Measurements from ENCODE around the gene MIF.
"Not testable (repeated sequence)": the region's sequence is repeated elsewhere in the genome, so short reads cannot be mapped to it uniquely, and the experiment has no call there.

The MIF gene

GRCh38 chr22:23877566-23877965 is 16.6 kb upstream of the MIF start:
- no peak for DNase-seq (ENCODE audit: low read depth)

GRCh38 chr22:23878219-23878618 is 16.0 kb upstream of the MIF start:
- DNase-seq (ENCODE audit: low read depth): no peak

DNA sequence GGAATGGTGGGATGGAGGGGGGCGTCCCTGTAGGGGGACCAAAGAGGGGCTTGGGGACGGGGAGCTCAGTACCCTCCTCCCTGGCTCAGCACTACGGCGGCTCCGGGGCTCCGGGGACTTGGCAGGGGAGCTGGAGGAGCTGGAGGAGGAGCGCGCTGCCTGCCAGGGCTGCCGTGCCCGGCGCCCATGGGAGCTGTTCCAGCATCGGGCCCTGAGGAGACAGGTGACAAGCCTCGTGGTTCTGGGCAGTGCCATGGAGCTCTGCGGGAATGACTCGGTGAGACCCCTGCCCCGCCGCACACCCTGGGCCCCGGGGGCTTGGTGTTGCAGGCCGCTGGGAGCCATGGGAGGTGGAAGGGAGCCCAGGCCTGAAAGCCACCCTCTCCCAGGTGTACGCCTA is 11.8 kb upstream of the MIF start:
- DNase-seq (ENCODE audit: low read depth): no peak

GRCh38 chr22:23883658-23884057 is 10.5 kb upstream of the MIF start:
- DNase-seq (ENCODE audit: low read depth): no peak

GRCh38 chr22:23884140-23884539 is 10.0 kb upstream of the MIF start:
- DNase-seq (ENCODE audit: low read depth): no peak

DNA sequence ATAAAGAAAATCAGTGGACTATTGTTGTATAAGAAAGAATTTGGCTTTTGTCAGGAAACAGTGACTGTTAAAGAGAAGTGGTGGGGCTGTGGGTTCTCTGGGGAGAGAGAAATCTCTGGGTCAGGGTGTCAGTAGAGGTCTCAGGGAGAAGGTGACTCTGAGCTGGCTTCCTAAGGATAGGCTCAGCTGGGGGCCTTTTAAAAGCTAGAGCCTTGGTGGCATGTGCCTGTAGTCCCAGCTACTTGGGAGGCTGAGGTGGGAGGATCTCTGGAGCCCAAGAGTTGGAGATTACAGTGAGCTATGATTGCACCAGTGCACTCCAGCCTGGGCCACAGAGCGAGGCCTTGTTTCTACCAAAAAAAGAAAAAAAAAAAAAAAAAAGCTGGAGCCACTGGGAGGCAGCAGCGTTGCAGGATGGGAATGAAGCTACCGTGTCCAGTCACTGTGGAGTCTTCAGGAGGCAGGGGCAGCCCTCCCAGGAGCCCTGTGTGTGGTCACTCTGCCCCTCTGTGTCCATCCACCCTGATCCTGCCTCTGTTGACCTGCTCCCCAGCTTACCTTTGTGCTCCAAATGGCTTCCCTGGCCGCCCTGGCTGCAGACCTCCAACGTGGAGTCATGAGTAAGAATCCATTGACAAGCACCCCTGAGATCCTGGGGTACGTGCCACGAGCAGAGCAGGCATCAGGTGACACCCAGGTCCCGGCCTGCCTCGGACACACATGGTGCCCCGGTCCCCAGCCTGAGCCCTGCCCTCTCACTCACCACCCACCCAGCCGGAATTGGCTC is 5.4 kb upstream of the MIF start:
- no peak for DNase-seq (ENCODE audit: low read depth)

DNA sequence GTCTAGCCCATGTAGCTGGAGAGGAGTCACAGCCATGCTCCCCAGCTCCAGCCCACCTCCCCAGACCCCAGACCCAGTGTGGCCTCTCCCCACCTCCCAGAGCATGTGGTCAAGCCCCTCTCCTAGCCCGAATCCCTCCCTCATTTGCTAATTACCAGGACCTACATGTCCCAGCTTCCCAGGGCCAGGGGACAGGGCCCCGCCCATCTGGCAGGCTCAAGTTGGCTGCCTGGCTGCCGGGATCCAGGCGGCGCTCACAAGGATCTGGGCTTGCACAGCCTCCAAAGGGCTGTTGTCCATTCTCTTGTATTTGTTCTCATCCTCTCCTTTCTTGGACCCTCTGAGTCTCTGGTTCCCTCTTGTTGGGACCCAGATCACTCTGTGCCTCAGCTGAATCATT is 4.6 kb upstream of the MIF start:
- no peak for DNase-seq (ENCODE audit: low read depth)

- DNase-seq (ENCODE audit: low read depth): no peak
Observed at GRCh38 chr22:23891726-23892125, 2.5 kb upstream of the MIF start.

- no peak for DNase-seq (ENCODE audit: low read depth)
Observed at GRCh38 chr22:23892130-23892529, 2.1 kb upstream of the MIF start.

DNA sequence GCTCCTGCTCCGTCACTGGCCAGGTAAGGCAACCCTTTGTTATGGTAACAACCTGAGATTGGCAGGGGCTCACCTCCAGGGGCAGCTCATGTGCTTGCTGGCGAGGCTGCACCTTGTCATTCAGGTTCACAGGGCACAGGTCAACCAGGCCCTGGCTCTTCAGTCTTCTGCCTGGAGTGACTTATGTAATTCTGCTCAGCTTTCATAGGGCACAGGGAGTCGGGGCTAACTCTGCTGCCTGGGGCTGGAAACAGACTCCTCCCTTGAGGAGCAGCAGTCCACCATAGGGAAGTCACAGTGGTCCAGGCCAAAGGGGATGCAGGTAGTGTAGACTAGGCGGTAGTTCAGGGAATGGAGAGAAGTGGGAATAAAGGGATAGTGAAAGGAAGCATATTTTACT is 1.5 kb upstream of the MIF start:
- DNase-seq (ENCODE audit: low read depth): no peak

DNA sequence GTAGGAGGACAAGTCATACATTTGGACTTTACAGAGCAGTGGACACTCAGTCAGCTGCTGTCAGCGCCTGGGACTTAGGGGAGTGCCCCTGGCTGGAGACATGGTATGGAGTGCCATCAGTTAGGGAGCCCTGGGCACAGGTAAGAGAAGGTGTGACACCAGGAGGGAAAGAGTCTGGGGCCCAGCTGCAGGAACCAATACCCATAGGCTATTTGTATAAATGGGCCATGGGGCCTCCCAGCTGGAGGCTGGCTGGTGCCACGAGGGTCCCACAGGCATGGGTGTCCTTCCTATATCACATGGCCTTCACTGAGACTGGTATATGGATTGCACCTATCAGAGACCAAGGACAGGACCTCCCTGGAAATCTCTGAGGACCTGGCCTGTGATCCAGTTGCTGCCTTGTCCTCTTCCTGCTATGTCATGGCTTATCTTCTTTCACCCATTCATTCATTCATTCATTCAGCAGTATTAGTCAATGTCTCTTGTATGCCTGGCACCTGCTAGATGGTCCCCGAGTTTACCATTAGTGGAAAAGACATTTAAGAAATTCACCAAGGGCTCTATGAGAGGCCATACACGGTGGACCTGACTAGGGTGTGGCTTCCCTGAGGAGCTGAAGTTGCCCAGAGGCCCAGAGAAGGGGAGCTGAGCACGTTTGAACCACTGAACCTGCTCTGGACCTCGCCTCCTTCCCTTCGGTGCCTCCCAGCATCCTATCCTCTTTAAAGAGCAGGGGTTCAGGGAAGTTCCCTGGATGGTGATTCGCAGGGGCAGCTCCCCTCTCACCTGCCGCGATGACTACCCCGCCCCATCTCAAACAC is 850 bp upstream of the MIF start:
- no peak for DNase-seq (ENCODE audit: low read depth)

DNA sequence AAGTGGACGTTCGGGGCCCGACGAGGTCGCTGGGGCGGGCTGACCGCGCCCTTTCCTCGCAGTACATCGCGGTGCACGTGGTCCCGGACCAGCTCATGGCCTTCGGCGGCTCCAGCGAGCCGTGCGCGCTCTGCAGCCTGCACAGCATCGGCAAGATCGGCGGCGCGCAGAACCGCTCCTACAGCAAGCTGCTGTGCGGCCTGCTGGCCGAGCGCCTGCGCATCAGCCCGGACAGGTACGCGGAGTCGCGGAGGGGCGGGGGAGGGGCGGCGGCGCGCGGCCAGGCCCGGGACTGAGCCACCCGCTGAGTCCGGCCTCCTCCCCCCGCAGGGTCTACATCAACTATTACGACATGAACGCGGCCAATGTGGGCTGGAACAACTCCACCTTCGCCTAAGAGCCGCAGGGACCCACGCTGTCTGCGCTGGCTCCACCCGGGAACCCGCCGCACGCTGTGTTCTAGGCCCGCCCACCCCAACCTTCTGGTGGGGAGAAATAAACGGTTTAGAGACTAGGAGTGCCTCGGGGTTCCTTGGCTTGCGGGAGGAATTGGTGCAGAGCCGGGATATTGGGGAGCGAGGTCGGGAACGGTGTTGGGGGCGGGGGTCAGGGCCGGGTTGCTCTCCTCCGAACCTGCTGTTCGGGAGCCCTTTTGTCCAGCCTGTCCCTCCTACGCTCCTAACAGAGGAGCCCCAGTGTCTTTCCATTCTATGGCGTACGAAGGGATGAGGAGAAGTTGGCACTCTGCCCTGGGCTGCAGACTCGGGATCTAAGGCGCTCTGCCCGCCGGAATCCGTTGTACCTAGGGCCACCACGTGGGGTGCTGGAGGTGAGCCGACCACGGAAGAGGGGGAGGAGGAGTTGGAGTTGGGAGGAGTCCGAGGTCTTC is 771 bp downstream of the MIF start:
- peak; percentile 34 for DNase-seq (ENCODE audit: low read depth)

GRCh38 chr22:23895599-23896144 is 1.5 kb downstream of the MIF start:
- no peak for DNase-seq (ENCODE audit: low read depth)

DNA sequence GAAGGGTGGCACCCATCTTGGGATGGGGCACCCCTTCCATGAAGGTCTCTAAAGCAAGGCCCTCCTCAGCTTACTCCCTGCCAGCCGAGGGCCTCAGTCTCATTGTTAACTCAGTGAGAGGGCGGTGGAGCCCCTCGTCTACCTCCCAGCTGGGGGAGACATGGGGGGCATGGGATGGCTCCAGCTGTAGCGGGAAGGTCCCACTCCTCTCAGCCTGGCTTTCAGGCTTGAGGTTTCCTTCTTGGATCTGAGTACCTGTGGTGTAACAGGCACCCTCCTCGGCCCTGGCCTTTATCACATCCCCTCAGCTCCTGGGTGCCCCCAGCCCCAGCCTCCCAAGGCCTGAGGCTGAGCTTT is 2.0 kb downstream of the MIF start:
- DNase-seq (ENCODE audit: low read depth): no peak

- no peak for DNase-seq (ENCODE audit: low read depth)
Observed at GRCh38 chr22:23896523-23897186, 2.5 kb downstream of the MIF start.

- DNase-seq (ENCODE audit: low read depth): no peak
Observed at GRCh38 chr22:23897320-23897719, 3.1 kb downstream of the MIF start.

DNA sequence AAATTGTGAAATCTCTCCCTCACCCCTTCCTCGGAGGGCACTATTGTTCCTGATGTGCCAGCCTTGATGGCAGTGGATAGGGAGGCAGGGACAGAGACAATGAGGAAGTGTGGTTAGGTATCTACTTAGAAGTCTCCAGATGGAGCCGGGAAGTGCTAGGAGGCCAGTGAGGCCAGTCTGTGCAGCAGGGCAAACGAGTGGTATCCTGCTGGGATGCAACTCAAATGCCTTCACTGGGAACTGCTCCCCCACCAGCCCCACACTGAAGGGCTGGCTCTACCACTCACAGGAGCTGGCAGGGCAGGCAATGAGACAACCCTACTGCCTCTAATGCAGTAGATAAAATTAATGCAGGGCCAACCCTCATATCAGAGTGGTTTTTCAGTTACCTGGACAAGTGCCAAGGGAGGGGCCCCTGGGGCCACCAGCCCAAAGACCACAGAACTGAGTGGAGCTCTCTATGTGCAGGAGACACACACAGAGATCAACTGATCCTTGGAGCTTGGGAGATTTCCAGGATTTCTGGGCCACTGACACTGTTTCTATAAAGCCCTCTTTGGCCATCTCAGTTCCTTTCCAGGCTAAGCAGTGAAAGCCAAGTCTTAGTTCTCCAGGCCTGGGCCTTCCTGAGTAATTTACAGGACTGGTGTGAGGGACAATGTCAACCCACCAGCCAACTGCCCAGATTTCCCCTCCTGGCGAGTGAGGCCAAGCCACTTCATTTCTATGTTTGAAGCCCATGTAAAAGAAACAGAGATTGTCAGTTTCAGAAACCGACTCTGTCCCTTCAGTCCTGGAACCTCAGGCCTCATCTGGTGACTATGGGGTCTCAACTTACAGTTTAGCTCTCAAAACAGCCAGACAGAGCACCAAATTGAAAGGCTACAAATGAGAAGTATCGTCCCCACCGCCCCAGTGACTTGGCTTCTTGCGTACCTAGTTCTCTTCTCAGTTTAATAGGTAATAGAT is 4.1 kb downstream of the MIF start:
- no peak for DNase-seq (ENCODE audit: low read depth)

DNA sequence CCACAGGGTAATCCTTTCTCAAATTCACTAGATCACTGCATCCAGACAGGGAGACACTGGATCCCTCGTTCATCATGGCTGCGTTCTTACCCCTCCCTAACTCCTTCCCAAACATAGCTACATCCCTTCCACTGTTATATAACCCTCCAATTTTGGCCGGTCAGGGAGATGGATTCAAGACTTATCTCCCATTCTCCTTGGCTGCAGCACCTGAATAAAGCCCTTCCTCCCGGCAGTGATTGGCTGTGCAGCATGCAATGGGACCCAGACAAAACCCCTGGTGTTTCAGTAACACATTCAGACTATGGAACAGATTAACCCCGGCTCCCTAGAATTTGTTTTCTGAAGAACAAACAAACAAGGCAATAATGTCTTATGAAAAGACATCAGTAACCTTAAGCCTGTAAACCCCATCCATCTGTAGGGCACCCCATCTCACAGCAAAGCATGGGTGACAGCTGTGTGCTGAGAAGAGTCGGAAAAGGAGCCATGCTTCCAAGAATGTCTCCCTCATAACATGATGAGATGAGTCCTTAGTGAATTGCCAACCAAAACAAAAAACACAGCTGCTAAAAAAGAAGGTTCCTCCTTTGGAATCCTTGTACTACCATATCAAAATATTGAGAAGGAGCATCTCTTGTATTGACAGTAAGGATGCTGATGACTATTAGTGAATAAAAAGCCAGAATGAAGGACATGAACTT is 5.0 kb downstream of the MIF start:
- DNase-seq (ENCODE audit: low read depth): no peak

- not testable (repeated sequence) for DNase-seq (ENCODE audit: low read depth)
Observed at GRCh38 chr22:23900227-23900626, 6.0 kb downstream of the MIF start.

DNA sequence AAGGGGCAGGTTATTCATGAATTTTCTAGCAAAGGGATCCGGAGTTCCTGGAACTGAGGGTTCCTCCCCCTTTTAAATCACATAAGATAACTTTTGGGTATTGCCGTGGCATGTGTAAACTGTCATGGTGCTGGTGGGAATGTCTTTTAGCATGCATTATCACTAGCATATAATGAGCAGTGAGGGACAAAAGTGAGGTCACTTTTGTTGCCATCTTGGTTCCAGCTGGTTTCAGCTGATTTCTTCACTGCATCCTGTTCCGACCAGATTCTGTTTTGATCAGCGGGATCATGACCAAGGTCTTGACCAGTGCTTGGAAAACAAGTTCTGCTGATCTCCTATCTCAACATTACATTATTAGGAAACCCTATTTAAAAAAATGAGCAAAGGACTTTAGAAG is 7.4 kb downstream of the MIF start:
- DNase-seq (ENCODE audit: low read depth): no peak
